Measurements from ENCODE around the gene OTC.

The OTC gene

GRCh38 chrX:38335382-38335781 is 17.0 kb upstream of the OTC start:
- H3K4me3 ChIP-seq (ENCODE audit: low read depth, low read length): no peak overlapping the region
- TF ChIP-seq CTCF (IDR thresholded peaks at IDR 0.05; ENCODE audit: low read depth, low read length): no peak

GRCh38 chrX:38336538-38337240 is 15.7 kb upstream of the OTC start:
- no peak overlapping the region for H3K4me3 ChIP-seq (ENCODE audit: low read depth, low read length)
- no peak for TF ChIP-seq CTCF (IDR thresholded peaks at IDR 0.05; ENCODE audit: low read depth, low read length)

GRCh38 chrX:38341442-38341841 is 11.0 kb upstream of the OTC start:
- H3K4me3 ChIP-seq (ENCODE audit: low read depth, low read length): no peak overlapping the region
- TF ChIP-seq CTCF (IDR thresholded peaks at IDR 0.05; ENCODE audit: low read depth, low read length): no peak

- TF ChIP-seq CTCF (IDR thresholded peaks at IDR 0.05; ENCODE audit: low read depth, low read length): no peak
- H3K4me3 ChIP-seq (ENCODE audit: low read depth, low read length): no peak overlapping the region
Observed at GRCh38 chrX:38342853-38343778, 9.3 kb upstream of the OTC start.

GRCh38 chrX:38346150-38346549 is 6.3 kb upstream of the OTC start:
- TF ChIP-seq CTCF (IDR thresholded peaks at IDR 0.05; ENCODE audit: low read depth, low read length): no peak

GRCh38 chrX:38347136-38347535 is 5.3 kb upstream of the OTC start:
- H3K4me3 ChIP-seq (ENCODE audit: low read depth, low read length): no peak overlapping the region
- no peak for TF ChIP-seq CTCF (IDR thresholded peaks at IDR 0.05; ENCODE audit: low read depth, low read length)

More at GRCh38 chrX:38346150-38346549, 6.3 kb upstream of the OTC start:
- H3K4me3 ChIP-seq (ENCODE audit: low read depth, low read length): no peak overlapping the region

GRCh38 chrX:38351346-38351745 is 1.1 kb upstream of the OTC start:
- no peak overlapping the region for H3K4me3 ChIP-seq (ENCODE audit: low read depth, low read length)
- no peak for TF ChIP-seq CTCF (IDR thresholded peaks at IDR 0.05; ENCODE audit: low read depth, low read length)

All from WI38 (cell line).